Suppressor macrophage treated with lipopolysaccharide for 1 hour (primary cell): Measurements from ENCODE around the gene ZFYVE19.

ENCODE experiments used
- DNase-seq, 3 donors: peaks; one replicate each; pipeline ENCODE4 v3.0.0-alpha.2; 2020 to 2022

Gene ZFYVE19, protein sequence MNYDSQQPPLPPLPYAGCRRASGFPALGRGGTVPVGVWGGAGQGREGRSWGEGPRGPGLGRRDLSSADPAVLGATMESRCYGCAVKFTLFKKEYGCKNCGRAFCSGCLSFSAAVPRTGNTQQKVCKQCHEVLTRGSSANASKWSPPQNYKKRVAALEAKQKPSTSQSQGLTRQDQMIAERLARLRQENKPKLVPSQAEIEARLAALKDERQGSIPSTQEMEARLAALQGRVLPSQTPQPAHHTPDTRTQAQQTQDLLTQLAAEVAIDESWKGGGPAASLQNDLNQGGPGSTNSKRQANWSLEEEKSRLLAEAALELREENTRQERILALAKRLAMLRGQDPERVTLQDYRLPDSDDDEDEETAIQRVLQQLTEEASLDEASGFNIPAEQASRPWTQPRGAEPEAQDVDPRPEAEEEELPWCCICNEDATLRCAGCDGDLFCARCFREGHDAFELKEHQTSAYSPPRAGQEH

DNA sequence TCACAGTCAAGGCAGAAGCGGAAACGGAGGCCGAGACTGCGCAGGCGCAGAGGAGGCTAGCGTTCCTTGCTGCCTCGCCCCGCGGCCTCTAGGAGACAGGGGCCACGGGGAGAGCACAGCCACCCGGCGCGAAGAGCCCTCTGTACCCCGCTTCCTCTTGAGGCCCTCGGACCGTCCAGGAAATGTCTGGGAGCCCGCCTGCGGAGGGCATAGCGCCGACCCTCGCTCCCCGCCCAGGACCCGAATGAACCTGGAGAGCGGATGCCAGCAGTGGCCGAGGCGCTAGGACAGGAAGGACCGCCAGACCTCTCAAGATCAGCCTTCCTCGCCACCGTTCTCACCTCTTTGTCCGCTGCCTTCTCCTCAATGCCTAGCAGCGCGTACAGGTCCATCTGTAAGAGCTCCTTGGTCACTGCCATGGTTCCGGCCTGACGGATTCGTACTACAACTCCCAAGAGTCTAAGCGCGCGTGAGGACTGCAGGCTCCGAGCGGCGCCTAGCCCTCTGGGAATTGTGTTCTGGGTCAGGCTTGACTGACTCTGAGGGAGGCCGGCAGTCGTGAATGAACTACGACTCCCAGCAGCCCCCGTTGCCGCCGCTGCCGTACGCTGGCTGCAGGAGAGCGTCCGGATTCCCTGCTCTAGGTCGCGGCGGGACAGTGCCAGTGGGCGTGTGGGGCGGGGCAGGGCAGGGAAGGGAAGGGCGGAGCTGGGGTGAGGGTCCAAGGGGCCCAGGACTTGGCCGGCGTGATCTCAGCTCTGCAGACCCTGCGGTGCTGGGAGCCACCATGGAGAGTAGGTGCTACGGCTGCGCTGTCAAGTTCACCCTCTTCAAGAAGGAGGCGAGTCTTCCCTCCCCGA is at the start of gene ZFYVE19, which contains the start of gene DNAJC17:
ZFYVE19 (plus strand) TSS at position 62 of the 860 bp plus-strand sequence; CDS start at position 563, 501 bp downstream.
DNAJC17 (minus strand) TSS at position 446 of the 860 bp plus-strand sequence; CDS start at position 419, 27 bp downstream.
- DNase-seq: peak; percentile 98 to 99 (median 99)

DNA sequence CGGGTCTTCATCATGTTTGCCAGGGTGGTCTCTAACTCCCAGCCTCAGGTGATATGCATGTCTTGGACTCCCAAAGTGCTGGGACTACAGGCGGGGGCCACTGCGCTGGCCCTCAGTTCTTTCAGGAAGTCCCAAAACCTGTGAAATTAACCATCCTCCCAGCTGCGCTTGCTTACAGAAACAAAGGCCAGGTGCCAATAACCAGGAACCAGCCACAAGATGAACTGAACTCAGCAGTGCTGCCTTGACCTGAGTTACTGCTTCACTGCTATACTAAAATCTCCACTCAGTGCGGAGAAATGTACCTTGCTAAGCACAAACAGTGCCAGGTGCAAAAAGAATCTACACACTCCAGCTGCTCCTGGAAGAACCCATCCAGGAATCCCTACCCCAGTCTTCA is 46.9 kb upstream of the ZFYVE19 start:
- DNase-seq: no peak

DNA sequence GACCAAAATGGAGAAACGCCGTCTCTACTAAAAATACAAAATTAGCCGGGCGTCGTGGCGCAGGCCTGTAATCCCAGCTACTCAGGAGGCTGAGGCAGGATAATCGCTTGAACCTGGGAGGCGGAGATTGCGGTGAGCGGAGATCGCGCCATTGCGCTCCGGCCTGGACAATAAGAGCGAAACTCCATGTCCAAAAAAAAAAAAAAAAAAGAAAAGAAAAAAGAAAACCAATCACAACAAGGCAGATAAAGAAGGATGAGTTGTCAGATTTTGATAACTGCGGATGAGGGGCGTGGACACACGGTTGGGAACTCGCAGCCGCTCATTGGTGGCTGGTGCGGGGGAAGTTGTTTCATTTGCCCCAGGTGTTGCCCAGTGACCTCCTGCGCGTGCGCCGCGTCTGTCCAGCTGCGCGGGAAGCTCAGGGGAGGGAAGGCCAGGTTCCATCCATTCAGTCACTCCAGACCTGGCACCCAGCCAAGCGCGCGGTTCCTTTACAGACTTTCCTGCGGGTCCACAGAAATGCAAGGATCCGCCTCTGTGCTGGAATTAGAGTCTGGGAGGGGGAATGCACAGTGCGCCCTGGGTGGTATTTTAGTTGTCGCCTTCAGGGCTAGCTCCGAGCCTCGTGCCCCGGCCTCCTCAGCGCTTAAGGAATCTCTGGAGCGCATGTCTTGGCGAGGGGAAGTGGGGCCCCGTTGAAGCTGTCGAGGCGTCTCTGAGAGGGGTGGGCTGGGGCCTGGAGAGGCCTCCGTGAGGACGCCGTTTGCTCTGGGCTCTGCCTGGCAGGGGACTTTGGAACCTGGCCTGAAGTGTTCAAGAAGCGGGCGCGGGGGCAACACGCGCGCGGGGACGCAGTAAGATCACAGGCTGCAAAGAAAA is 43.7 kb upstream of the ZFYVE19 start:
- DNase-seq: peak in 1 of 3 donors; percentile 53

DNA sequence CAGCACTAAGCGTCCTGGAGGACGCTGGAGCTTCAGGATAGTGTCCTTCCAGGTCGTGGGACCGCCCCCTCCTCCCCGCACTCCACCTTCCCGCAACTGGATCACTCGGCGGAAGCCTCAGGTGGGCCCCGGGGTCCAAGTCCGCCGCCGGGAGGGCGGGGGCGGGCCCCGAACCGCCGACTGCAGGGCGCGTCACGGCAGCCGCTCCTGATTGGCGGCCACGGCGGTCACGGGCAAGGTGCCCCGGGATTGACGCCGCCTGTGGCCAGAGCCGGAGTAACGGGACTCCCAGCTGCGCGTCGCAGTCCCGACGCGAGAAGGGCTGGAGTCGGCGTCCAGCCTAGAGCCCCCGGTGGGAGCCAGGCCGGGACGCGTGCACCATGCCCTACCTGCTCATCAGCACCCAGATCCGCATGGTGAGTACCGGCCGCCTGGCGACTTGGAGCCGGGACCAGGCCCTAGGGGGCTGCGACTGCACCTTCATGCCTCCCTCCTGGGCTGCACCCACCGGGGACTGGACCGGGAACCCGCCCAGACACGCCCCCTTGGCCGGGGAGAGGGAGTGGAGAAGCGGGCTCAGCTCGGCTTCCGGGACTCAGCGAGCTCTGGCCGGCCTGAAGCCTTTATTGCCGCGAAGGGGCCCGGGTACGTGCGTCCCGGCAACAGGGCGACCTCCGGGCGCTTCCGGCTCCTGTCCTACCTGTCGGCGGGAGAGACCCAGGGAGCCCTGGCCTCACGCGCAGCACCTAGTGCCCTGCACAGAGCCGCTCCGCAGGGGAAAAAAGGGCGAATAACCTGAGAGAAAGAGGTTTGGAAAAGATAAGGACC is 42.9 kb upstream of the ZFYVE19 start, which contains the start of gene GCHFR:
GCHFR (plus strand) TSS at position 268 of the 828 bp plus-strand sequence; CDS start at position 381, 113 bp downstream.
- DNase-seq: peak; percentile 73 to 87 (median 80)

DNA sequence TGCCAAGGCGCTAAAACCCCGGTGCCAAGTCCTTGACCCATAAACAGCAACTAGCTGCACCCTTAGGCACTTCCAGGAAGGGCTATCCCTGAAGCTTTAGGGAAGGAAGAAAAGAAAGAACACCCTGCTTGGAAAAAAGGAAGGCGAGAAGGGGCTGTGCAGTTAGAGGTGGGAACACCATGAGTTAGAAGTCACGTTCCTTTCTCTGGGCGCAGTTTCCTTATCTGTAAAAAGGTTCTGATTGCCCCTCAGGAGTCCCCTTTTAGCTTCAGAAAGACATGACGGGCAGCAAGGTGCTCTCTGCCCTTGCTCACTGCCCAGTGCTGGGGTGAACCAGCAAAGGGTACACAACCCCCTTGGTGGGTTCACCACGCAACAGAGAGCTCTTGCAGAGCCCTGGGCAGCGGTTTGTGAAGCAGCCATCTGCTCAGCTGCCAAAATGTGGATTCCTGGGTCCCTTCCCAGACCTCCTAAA is 42.2 kb upstream of the ZFYVE19 start:
- DNase-seq: no peak

DNA sequence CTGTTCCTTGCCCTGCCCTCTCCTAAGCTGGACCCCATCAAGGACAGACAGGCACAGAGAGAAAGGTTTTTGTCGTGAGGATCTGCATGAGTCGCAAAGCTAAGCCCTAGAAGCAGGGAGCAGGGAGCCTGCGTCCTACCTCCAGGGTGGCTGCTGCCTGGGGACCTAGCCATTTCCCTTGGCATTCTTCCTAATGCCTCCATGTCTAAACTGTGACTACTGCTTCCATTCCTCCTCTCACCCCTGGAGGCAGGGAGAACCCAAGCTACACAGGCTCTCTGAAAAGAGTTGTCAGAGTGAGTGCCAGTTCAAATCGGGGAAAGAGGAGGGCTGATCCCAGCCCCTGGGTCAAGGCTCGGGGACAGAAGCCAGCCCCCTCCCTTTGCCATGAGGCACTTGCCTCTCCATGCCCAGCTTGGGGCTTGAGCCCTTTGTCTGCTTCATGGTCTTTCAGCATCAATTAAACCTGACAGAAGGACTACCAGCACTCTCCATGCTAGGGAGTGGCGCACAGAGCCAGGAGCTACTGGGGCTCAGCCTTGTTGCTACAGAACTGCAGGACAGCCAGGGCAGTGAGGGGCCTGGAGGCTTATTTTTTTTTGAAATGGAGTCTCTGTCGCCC is 40.6 kb upstream of the ZFYVE19 start:
- DNase-seq: no peak

DNA sequence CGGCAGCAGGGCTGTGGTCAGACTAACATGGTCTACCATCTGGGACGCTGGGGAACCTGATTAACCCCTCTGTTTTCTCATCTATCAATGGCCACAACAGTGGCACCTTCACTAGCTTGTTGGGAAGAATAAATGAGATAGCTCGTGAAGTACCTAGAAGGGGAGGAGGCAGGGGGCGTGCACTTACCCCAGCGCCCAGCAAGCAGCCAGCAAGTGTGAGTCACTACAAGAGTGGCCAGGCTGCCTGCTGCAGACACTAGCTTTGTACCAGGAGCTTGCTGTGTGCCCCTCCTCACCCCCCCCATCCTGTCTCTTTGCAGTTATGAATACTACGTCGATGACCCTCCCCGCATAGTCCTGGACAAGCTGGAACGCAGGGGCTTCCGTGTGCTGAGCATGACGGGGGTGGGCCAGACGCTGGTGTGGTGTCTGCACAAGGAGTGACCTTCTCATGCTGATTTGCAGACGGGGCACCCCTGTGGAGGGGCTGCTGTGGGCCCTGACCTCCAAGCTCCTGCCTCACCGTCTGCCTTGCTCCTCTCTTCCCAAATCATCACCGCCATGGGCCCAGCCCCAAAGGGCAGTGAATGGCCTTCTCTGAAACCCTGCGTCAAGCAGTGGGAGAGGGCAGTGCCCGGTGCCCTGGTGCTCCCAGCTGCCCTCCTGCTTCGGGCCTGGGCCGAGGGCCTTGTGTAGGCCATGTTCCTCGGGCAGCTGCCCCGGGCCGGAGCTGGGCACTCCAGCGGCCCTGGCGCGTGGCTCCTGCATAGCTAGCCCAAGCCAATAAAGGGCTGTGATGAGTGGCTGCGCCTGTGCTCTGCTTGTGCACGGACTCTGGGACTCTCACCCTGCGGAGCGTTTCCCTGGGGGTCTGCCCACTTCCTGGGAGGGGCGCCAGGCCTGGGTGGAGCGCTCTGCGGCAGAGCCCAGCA is 39.7 kb upstream of the ZFYVE19 start:
- no peak for DNase-seq

DNA sequence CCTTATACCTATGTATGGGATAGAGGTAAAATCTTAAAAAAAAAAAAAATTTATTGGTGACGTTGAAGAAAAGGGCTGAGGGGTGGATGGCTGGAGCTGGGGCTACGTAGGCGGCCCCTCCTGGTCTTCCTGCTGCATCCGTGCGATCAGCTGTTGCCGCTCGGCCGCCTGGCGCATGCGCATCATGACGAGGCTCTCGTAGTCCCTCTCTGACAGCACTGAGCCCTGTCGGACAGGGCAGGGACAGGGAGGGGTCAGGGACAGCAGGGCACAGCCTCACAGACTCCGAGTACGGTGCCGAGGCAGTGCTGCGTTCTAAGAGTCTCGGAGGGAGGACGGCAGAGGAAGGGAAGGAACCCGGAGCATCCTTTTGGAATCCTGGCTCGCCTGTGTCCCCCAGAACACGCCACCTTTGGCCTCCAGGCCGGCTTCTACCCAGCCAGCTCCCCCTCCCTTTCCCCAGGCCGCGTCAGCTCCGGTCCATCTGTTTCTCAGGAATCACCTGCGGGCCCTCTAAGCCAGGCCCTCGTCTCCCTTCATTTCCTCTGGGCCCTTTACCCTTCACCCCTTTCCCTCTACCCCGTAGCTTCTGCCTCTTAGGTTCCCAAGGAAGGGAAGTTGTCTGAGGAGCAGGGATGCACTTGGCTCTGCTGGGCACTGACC is 38.9 kb upstream of the ZFYVE19 start:
- no peak for DNase-seq

DNA sequence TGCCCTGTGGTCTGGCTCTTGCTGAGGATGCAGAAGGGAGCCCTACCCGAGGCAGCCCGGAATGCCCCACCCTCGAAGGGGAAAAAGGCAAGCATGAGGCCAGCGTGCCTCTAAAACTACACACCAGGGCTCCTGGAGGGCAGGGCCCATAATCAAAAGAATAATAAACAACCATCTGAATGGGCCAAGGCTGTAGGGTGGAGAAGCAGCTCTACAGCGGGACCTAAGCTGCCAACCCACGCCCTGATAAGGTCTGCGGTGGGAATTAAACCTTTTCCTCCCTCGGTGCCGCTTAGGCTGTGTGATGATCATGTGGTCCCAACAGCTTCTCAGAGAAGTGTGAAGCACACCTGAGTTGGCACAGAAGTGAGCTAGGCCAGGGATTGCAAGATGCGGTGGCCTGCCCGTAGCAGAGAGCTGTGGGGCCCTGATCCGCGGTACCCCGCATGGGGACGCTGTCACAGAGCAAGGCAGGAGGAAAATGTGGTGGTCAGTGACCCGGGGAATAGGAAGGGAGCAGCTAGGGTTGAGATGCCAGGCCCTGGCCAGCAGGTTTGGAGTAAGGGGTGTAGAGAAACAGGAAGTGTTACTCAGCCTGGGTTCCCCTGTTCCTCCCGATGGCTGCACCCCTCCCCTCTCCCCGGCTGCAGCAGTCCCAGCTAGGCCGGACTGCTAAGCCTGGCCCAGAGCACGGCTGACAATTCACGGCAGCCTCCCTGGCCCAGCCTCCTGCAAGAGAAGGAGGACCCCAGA is 38.2 kb upstream of the ZFYVE19 start:
- DNase-seq: peak in 1 of 3 donors; percentile 39

DNA sequence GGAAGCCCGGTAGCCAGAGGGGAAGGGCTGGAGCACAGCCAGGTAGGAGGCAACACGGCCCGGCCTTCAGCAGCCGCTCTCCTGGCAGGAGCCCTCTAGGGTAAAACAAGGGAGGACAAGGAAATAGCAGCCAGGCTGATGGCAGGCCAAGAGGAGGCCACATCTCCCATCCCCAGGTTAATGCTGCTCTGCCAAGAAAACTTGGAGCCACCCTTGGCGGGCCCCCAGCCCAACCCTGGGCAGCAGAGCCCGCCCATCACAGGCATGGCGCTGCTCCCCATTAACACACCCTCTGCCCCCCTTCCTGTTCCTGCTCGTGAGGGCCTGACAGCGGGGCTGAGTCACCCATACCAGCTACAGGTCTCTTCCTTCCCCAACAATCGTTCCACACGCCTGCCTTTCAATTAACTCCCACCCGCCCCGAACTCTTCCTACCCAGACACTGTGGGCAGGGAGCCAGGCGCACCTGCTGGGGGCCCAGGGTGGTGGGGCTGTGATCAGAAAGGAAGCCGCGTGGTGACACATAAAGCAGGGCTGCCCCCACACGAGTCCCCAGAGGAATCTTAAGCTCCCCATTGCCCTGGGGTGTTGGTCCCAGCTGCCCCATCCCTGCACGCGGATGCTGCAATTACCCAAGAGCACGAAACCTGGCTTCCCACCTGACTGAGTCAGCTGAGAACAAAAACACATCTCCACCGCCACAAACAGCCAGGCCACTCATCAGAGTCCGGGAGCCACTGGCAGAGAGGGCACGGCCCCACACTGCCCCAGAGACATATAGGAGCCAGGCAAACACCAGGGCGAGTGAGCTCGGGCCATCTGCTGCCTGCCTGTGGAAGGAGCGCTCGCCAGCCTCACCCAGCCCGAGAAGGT is 37.4 kb upstream of the ZFYVE19 start, which contains the start of gene C15orf62:
C15orf62 (plus strand) TSS at position 707 of the 873 bp plus-strand sequence. CDS start 516 bp downstream, outside the sequence.
- peak; percentile 67 to 73 (median 68) for DNase-seq

DNA sequence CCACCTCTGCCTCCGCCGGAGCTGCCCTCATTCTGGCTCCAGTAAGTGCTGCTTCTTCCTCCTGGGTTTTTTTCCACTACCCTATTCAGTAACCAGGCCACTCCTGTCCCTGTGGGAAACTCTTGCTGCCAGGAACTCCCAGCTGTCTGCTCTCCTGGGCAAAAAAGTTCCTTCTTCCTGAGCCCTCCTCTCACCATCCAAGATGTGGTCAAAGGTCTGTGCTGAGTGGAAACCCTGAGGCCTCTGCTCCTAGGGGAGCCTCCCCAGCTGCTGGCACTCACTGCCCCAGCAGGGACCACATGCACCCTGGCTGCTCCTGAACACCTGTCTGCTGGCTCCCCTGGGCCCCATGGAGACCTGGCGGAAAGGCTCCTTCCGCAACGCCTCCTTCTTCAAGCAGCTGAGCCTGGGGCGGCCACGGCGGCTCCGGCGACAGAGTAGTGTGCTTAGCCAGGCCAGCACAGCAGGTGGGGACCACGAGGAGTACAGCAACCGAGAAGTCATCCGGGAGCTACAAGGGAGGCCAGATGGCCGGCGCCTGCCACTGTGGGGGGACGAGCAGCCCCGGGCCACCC is 36.7 kb upstream of the ZFYVE19 start:
- peak in 2 of 3 donors; percentile 28 to 39 for DNase-seq

DNA sequence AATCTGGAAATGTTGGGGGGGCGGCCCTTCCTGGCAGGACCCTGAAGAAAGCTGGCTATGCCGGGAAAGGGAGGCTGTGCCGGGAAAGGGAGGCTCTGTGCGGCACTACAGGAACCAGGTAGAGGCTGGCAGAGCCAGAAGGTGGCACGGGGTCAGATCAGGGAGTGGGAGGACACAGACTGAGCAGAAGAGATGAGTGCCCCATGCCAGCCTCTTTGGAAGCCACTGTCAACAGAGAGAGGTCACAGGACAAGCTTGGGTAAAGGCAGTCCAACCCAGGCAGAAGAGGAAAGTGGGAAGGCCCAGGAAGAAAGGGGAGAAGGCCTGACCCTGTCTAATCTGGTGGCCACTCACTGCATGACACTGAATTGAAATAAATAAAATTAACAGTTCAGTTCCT is 35.6 kb upstream of the ZFYVE19 start:
- no peak for DNase-seq

DNA sequence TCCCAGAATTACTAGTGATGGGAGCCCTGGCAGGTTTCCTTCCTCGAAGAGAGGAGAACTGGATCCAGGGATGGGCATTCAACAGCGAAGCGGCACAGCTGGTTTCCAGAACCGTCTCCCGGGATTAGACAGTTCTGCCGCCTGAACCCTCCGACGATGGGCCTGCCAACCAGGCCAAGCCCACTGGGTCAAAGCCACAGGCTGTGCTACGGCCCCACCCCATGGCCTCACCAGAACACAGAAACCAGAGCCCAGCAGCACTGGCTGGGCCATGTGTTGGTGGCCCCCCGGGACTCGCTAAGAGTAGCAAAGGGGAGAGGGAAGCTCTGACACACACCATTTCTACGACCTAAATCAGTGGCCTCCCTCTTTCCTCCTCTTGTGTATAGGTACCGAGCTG is 34.9 kb upstream of the ZFYVE19 start:
- no peak for DNase-seq

DNA sequence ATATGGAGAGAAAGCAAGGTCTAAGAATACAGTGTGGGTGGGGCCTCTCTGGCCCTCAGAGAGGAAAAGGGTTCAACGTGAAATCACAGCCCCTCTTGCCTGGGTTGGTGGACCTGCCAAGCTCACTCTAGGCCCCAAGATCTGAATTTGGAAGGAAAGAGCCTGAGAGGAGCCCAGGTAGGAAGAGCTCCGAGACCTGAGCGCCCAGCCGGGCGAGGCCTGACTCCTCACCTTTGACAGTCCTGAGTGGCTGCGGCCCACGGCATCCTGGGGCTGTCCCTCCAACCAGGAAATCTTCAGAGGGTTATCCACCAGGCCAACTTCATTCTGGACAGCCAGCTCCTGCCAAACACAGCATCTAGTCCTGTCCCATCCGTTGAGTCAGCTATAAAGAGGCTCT is 33.4 kb upstream of the ZFYVE19 start:
- DNase-seq: no peak

DNA sequence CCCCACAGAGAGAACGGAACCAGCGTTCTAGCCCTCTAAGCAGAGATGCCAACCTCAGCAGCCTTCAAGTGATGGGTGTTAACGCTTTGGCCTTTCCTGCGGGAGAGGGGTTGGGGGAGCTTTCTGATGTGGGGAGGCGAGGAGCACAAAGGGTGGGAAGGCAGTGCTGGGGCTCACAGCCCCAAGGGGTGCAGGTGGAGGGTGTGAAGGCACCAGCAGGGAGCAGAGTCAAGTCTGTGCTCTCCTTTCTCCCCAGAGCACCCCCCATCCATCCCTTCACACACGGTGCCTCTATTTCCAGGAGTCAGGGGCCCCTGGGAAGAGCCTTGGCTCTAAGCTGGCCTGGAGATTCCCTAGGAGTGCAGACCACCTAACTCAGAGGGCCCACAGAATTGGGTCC is 33.0 kb upstream of the ZFYVE19 start:
- no peak for DNase-seq

DNA sequence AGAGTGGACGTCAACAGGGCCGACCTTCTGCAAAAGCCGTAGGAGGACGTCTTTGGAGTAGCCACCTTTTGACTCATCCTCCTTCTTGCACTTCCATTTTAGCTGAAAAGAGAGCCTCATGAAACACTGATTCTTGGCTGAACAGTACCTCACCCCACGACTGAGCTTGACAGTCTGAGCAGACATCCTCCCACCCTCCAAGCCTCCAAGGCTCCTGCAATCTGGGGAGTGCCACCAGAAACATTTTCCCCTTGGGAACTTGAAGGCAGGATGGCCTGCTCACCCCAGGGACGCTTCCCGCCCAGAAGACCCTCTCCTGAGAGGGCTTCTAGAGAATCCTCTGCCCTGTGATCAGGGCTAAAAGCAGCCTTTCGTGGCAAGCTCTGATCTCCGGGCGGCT is 31.9 kb upstream of the ZFYVE19 start:
- no peak for DNase-seq
